Measurements from ENCODE around the gene FAM210B. TPM values are rescaled to one million over a fixed set of nuclear protein-coding genes. Genes with fewer than 3 reads are reported as not detected.

FAM210B gene
- total RNA-seq, 2 donors from 2014 or later = 35.2 to 37.3 TPM

DNA sequence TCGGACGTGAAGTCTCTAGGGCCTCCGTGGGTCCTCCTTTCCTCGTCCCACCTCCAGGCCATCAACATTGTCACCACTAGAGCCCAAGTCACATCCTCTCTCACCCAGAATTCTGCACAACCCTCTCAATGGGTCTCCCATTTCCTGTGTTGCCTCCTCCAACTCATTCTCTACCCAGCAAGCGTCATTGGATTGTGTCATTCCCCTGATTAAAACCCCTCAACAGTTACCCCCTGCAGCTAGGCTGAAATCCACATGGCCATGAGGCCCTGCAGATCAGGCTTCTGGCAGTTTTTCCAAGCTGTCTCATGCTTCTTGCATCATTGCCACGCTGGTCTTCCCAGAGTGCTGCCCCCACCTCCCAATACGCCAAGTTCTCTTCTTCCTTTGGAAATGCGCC lies 12.9 kb upstream of the FAM210B start:
- Histone ChIP-seq H3K27me3 (replicated peaks; ENCODE audit: insufficient read depth) (no peaks in the 10 kb centered on the region), H3K27ac (no peak overlapping the region), H3K4me3 (no peak overlapping the region), H3K4me1 (ENCODE audit: control insufficient read depth in 1 of 2, low read depth in 2 of 2) (no peaks in the 10 kb centered on the region), H3K9me3 (no peaks in the 10 kb centered on the region), H3K36me3 (no peaks in the 10 kb centered on the region)
- no peak for TF ChIP-seq CTCF (IDR thresholded peaks at IDR 0.05)
- ATAC-seq (ENCODE audit: insufficient number of reproducible peaks, low FRiP score, low read depth) = no peak
- DNase-seq (ENCODE audit: low spot score) = no peak

DNA sequence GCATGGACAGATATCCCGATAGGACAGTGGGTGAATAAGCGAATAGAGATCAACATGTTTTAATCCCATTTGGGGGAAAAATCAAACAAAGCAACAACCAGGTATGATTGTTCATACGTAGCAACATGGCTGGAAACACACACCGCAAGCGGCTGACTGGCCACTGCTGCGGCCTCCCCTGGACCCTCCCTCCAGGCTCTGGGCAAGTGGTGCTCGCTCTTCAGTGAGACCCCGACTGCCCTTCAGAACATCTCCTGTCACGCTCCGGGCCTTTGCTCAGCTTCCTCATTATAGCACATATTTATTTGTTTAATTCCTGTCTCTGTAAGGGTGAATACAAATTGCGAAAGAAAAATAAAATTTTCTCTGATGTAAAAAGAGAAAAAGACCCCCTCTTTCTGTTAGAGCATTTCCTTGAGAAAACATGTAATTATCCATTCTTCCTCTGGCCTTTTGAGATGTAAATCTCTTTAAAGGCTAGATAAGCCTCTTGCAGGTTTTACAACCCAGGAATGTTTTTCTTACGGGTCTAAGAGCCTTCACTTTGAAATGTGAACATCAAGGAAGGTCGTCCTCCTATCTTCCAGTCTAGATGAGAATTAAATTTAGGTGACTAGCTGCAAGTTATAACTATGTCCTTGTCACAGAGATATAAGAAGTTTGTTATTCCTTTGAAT lies 11.0 kb upstream of the FAM210B start:
- no peaks in the 10 kb centered on the region for H3K27me3 ChIP-seq (replicated peaks; ENCODE audit: insufficient read depth)
- no peaks in the 10 kb centered on the region for H3K36me3 ChIP-seq
- no peaks in the 10 kb centered on the region for H3K9me3 ChIP-seq
- no peaks in the 10 kb centered on the region for H3K4me1 ChIP-seq (ENCODE audit: control insufficient read depth in 1 of 2, low read depth in 2 of 2)
- no peak overlapping the region for H3K4me3 ChIP-seq
- no peak overlapping the region for H3K27ac ChIP-seq
- ATAC-seq (ENCODE audit: insufficient number of reproducible peaks, low FRiP score, low read depth) (no peak), DNase-seq (ENCODE audit: low spot score) (no peak)
- no peak for TF ChIP-seq CTCF (IDR thresholded peaks at IDR 0.05)

DNA sequence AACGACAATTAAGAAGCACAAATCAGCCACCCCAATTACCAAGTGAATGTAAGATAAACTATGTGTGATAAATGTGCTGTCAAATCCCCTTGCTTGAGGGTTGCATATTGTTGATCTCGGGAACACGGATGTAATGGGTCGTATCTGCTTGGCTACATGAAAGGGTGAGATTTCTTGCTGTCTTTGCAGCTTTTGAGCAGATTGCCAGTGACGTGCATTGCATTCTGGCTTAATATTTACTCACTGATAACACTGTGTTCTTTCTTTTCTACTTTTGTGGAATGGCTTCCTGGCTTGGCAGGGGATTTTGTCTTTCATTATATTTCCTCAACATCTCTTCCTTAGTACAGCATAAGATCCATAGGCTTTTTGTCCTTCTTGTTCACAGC lies 10.5 kb upstream of the FAM210B start:
- Histone ChIP-seq H3K27ac (no peak overlapping the region), H3K4me1 (ENCODE audit: control insufficient read depth in 1 of 2, low read depth in 2 of 2) (no peaks in the 10 kb centered on the region), H3K36me3 (no peaks in the 10 kb centered on the region), H3K4me3 (no peak overlapping the region), H3K27me3 (replicated peaks; ENCODE audit: insufficient read depth) (no peaks in the 10 kb centered on the region), H3K9me3 (no peaks in the 10 kb centered on the region)
- no peak for DNase-seq (ENCODE audit: low spot score)
- ATAC-seq (ENCODE audit: insufficient number of reproducible peaks, low FRiP score, low read depth) = no peak
- TF ChIP-seq CTCF (IDR thresholded peaks at IDR 0.05) = no peak

DNA sequence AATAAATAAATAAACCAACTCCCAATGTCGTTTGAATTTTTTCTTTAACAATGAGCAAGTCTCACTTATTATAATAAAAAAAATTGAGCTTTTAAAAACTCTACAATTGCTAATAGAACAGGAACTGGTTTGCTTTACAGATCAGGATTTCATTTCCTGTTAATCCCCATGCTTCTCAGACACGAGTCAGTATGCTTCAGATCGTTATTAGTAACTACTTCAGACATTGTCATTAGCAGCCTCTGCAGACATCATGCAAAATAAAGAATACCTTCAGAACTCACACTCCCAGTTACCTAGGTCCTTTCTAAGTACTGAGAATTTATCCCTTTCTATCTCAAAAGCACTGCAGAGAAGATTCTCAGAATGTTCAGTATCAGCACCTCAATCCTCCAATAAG lies 10.0 kb upstream of the FAM210B start:
- no peak for TF ChIP-seq CTCF (IDR thresholded peaks at IDR 0.05)
- Histone ChIP-seq H3K36me3 (no peaks in the 10 kb centered on the region), H3K4me3 (no peak overlapping the region), H3K27me3 (replicated peaks; ENCODE audit: insufficient read depth) (no peaks in the 10 kb centered on the region), H3K4me1 (ENCODE audit: control insufficient read depth in 1 of 2, low read depth in 2 of 2) (no peaks in the 10 kb centered on the region), H3K9me3 (no peaks in the 10 kb centered on the region), H3K27ac (no peak overlapping the region)
- DNase-seq (ENCODE audit: low spot score) = no peak
- no peak for ATAC-seq (ENCODE audit: insufficient number of reproducible peaks, low FRiP score, low read depth)

GRCh38 chr20:56350842-56351241 lies 7.9 kb upstream of the FAM210B start:
- H3K4me1 ChIP-seq (ENCODE audit: control insufficient read depth in 1 of 2, low read depth in 2 of 2) = no peaks in the 10 kb centered on the region
- no peaks in the 10 kb centered on the region for H3K9me3 ChIP-seq
- no peak overlapping the region for H3K27ac ChIP-seq
- no peaks in the 10 kb centered on the region for H3K36me3 ChIP-seq
- DNase-seq (ENCODE audit: low spot score) = no peak
- H3K4me3 ChIP-seq = no peak overlapping the region
- ATAC-seq (ENCODE audit: insufficient number of reproducible peaks, low FRiP score, low read depth) = no peak
- H3K27me3 ChIP-seq (replicated peaks; ENCODE audit: insufficient read depth) = no peaks in the 10 kb centered on the region
- TF ChIP-seq CTCF (IDR thresholded peaks at IDR 0.05) = no peak

All from thoracic aorta (tissue), 2 donors.